Trophoblast cell (in vitro differentiated cells and primary cell): ENCODE data around the gene HRH3.

Experiments used
- DNase-seq, 2 donors: peaks; one replicate each; pipeline ENCODE4 v3.0.0-alpha.2; 2016
- H2AFZ ChIP-seq: 2 replicates; pipeline ENCODE4 v1.6.1; 2013; ENCODE audit warnings: low read length, moderate library complexity, mild to moderate bottlenecking; ENCODE audit not compliant: insufficient read depth, poor library complexity
- H2AK5ac ChIP-seq: 2 replicates; pipeline ENCODE4 v1.6.1; 2013; ENCODE audit warnings: mild to moderate bottlenecking, low read length
- H2BK120ac ChIP-seq: 2 replicates; pipeline ENCODE4 v1.6.1; 2013; ENCODE audit warnings: low read length, mild to moderate bottlenecking, moderate library complexity; ENCODE audit not compliant: insufficient read depth, poor library complexity
- H2BK12ac ChIP-seq: 2 replicates; pipeline ENCODE4 v1.6.1; 2013; ENCODE audit warnings: mild to moderate bottlenecking, low read length, moderate library complexity
- H2BK5ac ChIP-seq: 2 replicates; pipeline ENCODE4 v1.6.1; 2013; ENCODE audit warnings: low read length, low read depth, moderate library complexity, mild to moderate bottlenecking; ENCODE audit not compliant: poor library complexity
- H3K14ac ChIP-seq: 2 replicates; pipeline ENCODE4 v1.6.1; 2013; ENCODE audit warnings: mild to moderate bottlenecking, low read length
- H3K18ac ChIP-seq: 2 replicates; pipeline ENCODE4 v1.6.1; 2013; ENCODE audit warnings: mild to moderate bottlenecking, low read length
- H3K23ac ChIP-seq: 2 replicates; pipeline ENCODE4 v1.6.1; 2013; ENCODE audit warnings: low read length
- H3K27ac ChIP-seq: 2 replicates; pipeline ENCODE4 v1.5.1; 2013; ENCODE audit warnings: low read depth, mild to moderate bottlenecking, inconsistent platforms, low read length, moderate library complexity
- H3K27me3 ChIP-seq: 2 replicates; pipeline ENCODE4 v1.6.1; 2013; ENCODE audit warnings: inconsistent platforms, mild to moderate bottlenecking, low read length, moderate library complexity; ENCODE audit not compliant: insufficient read depth
- H3K36me3 ChIP-seq, 2 experiments: 1 replicate in 1 of 2; 2 replicates in 1 of 2; pipeline ENCODE4 v1.6.1; 2013; ENCODE audit warnings: low read length in 2 of 2, mild to moderate bottlenecking in 2 of 2, moderate library complexity in 1 of 2; ENCODE audit not compliant: insufficient read depth in 2 of 2, control insufficient read depth in 1 of 2
- H3K4ac ChIP-seq: 2 replicates; pipeline ENCODE4 v1.6.1; 2013; ENCODE audit warnings: low read depth, mild to moderate bottlenecking, low read length, moderate library complexity
- H3K4me1 ChIP-seq, 2 experiments: 1 replicate in 1 of 2; 2 replicates in 1 of 2; pipeline ENCODE4 v1.6.1; 2013; ENCODE audit warnings: low read length in 2 of 2, mild to moderate bottlenecking in 2 of 2, moderate library complexity in 1 of 2; ENCODE audit not compliant: insufficient read depth in 2 of 2, control insufficient read depth in 1 of 2
- H3K4me2 ChIP-seq: 2 replicates; pipeline ENCODE4 v1.6.1; 2013; ENCODE audit warnings: inconsistent platforms, mild to moderate bottlenecking, low read length, moderate library complexity
- H3K4me3 ChIP-seq: 2 replicates; pipeline ENCODE4 v1.5.1; 2013; ENCODE audit warnings: mild to moderate bottlenecking, low read depth, low read length, inconsistent platforms
- H3K79me1 ChIP-seq: one replicate; pipeline ENCODE4 v1.6.1; 2013; ENCODE audit warnings: low read length
- H3K79me2 ChIP-seq: 2 replicates; pipeline ENCODE4 v1.6.1; 2013; ENCODE audit warnings: low read length, mild to moderate bottlenecking; ENCODE audit not compliant: control insufficient read depth, insufficient read depth, poor library complexity
- H3K9ac ChIP-seq: 2 replicates; pipeline ENCODE4 v1.6.1; 2013; ENCODE audit warnings: mild to moderate bottlenecking, low read length
- H3K9me3 ChIP-seq: 2 replicates; pipeline ENCODE4 v1.6.1; 2013; ENCODE audit warnings: low read depth, mild to moderate bottlenecking, control low read depth, inconsistent platforms, low read length; ENCODE audit not compliant: insufficient read depth
- H4K12ac ChIP-seq: 2 replicates; pipeline ENCODE4 v1.6.1; 2013; ENCODE audit warnings: low read depth, mild to moderate bottlenecking, low read length, moderate library complexity
- H4K8ac ChIP-seq: 2 replicates; pipeline ENCODE4 v1.6.1; 2013; ENCODE audit warnings: low read depth, mild to moderate bottlenecking, low read length, moderate library complexity
- H4K91ac ChIP-seq: one replicate; pipeline ENCODE4 v1.6.1; 2013; ENCODE audit warnings: low read depth, mild to moderate bottlenecking, low read length, moderate library complexity
- WGBS: extraction: QIAGEN DNeasy Blood & Tissue Kit; methylation state at CpG from one replicate; pipeline ENCODE4 v1.1.7; 2013; ENCODE audit warnings: missing lambda C conversion rate; ENCODE audit not compliant: insufficient read length, insufficient coverage; ENCODE audit errors: extremely low coverage; 5-methylcytosine and 5-hydroxymethylcytosine counted together

Gene HRH3

GRCh38 chr20:62182469-62183425 is 37.3 kb downstream of the HRH3 start, which contains the start of gene MTG2:
MTG2 (plus strand) TSS chr20:62183028; CDS start chr20:62193421, 10,393 bp downstream.
- Histone ChIP-seq H3K4me2 (peak within 1 kb of the TSS; percentile 94), H4K8ac (peak within 1 kb of the TSS; percentile 94)
- WGBS, result no CpG with 5 or more reads among the region's 96 CpGs

GRCh38 chr20:62181808-62182207 is 38.3 kb downstream of the HRH3 start:
- DNase-seq, result no peak
- no peak overlapping the region for H3K27ac ChIP-seq
- H2BK120ac ChIP-seq, result no peak overlapping the region
- H3K79me1 ChIP-seq, result peaks cover 6% of the 10 kb centered on the region
- H3K4me3 ChIP-seq, result no peak overlapping the region
- H3K27me3 ChIP-seq, result no peaks in the 10 kb centered on the region
- H4K8ac ChIP-seq, result no peak overlapping the region
- peaks cover 7% of the 10 kb centered on the region for H3K79me2 ChIP-seq
- H3K4me2 ChIP-seq, result peak overlapping the region; percentile 29
- no peak overlapping the region for H3K18ac ChIP-seq
- H3K4me1 ChIP-seq, result peaks cover 3 to 6% of the 10 kb centered on the region in 2 experiments
- H2BK5ac ChIP-seq, result no peak overlapping the region
- H2BK12ac ChIP-seq, result no peak overlapping the region
- no peak overlapping the region for H3K9ac ChIP-seq
- H3K14ac ChIP-seq, result no peak overlapping the region
- H2AFZ ChIP-seq, result no peak overlapping the region
- H3K4ac ChIP-seq, result no peak overlapping the region
- no peak overlapping the region for H4K12ac ChIP-seq
- peaks cover 18 to 23% of the 10 kb centered on the region in 2 experiments for H3K36me3 ChIP-seq
- no peak overlapping the region for H2AK5ac ChIP-seq
- no peaks in the 10 kb centered on the region for H3K9me3 ChIP-seq
- no peak overlapping the region for H4K91ac ChIP-seq
- no peak overlapping the region for H3K23ac ChIP-seq
- WGBS, result no CpG with 5 or more reads among the region's 2 CpGs

More at GRCh38 chr20:62182469-62183425, 37.3 kb downstream of the HRH3 start, which contains the start of gene MTG2:
- H3K23ac ChIP-seq, result no peak within 1 kb of the TSS
- peak within 1 kb of the TSS; percentile 98 for H3K9ac ChIP-seq
- peaks cover 6% of the 10 kb centered on the region for H3K79me1 ChIP-seq
- peak within 1 kb of the TSS; percentile 85 for H3K14ac ChIP-seq
- peaks cover 11 to 14% of the 10 kb centered on the region in 2 experiments for H3K36me3 ChIP-seq
- no peak within 1 kb of the TSS for H2BK12ac ChIP-seq
- H3K18ac ChIP-seq, result peak within 1 kb of the TSS; percentile 80
- peaks cover 3 to 8% of the 10 kb centered on the region in 2 experiments for H3K4me1 ChIP-seq
- peak within 1 kb of the TSS; percentile 96 for H3K4me3 ChIP-seq
- H3K4ac ChIP-seq, result peak within 1 kb of the TSS; percentile 82
- peak within 1 kb of the TSS; percentile 75 for H4K12ac ChIP-seq
- peak; percentile 98 to 99 for DNase-seq
- peaks cover 7% of the 10 kb centered on the region for H3K79me2 ChIP-seq
- H2BK5ac ChIP-seq, result peak within 1 kb of the TSS; percentile 74
- peak within 1 kb of the TSS; percentile 88 for H4K91ac ChIP-seq
- peak within 1 kb of the TSS; percentile 53 for H2BK120ac ChIP-seq
- no peaks in the 10 kb centered on the region for H3K9me3 ChIP-seq
- peak within 1 kb of the TSS; percentile 79 for H2AK5ac ChIP-seq
- H3K27me3 ChIP-seq, result no peaks in the 10 kb centered on the region
- peak within 1 kb of the TSS; percentile 45 for H3K27ac ChIP-seq
- peak within 1 kb of the TSS; percentile 77 for H2AFZ ChIP-seq

DNA sequence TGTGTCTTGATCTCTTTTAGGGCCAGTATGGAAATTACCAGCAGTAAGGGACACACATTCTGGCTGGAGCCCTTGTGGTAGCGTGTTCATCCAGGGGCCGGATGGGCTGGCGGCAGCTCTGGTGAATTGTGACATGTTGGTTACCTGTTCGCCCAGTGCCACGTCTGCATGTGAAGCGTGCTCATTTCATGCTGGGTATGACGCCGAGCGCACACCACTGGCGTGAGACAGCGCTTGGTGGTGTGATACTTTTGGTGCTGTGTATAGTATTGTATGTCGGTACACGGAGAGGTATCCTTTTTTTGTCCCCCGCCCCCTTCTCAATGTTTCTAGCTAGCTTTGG is 40.9 kb downstream of the HRH3 start:
- no peak for DNase-seq
- peaks cover 7% of the 10 kb centered on the region for H3K79me2 ChIP-seq
- H3K18ac ChIP-seq, result no peak overlapping the region
- no peak overlapping the region for H3K4me2 ChIP-seq
- no peak overlapping the region for H4K8ac ChIP-seq
- no peak overlapping the region for H2AFZ ChIP-seq
- H2BK120ac ChIP-seq, result no peak overlapping the region
- H2BK5ac ChIP-seq, result no peak overlapping the region
- H3K4me1 ChIP-seq, result peaks cover 3 to 5% of the 10 kb centered on the region in 2 experiments
- no CpG with 5 or more reads among the region's 14 CpGs for WGBS
- H3K14ac ChIP-seq, result no peak overlapping the region
- H3K4me3 ChIP-seq, result no peak overlapping the region
- H3K27me3 ChIP-seq, result no peaks in the 10 kb centered on the region
- H3K79me1 ChIP-seq, result peaks cover 6% of the 10 kb centered on the region
- peaks cover 42 to 45% of the 10 kb centered on the region in 2 experiments for H3K36me3 ChIP-seq
- H3K23ac ChIP-seq, result no peak overlapping the region
- no peak overlapping the region for H4K12ac ChIP-seq
- no peak overlapping the region for H3K27ac ChIP-seq
- no peak overlapping the region for H3K9ac ChIP-seq
- no peak overlapping the region for H3K4ac ChIP-seq
- H4K91ac ChIP-seq, result no peak overlapping the region
- H2AK5ac ChIP-seq, result no peak overlapping the region
- peaks cover 1% of the 10 kb centered on the region for H3K9me3 ChIP-seq
- H2BK12ac ChIP-seq, result no peak overlapping the region

- H3K4me1 ChIP-seq, result peaks cover 0 to 2% of the 10 kb centered on the region in 2 experiments
- H3K27me3 ChIP-seq, result no peaks in the 10 kb centered on the region
- no peak overlapping the region for H3K18ac ChIP-seq
- peaks cover 6% of the 10 kb centered on the region for H3K79me1 ChIP-seq
- H2AFZ ChIP-seq, result no peak overlapping the region
- H2BK12ac ChIP-seq, result no peak overlapping the region
- H3K4ac ChIP-seq, result no peak overlapping the region
- H2BK5ac ChIP-seq, result no peak overlapping the region
- no peak overlapping the region for H3K27ac ChIP-seq
- H3K9ac ChIP-seq, result no peak overlapping the region
- peaks cover 1% of the 10 kb centered on the region for H3K9me3 ChIP-seq
- DNase-seq, result no peak
- H3K23ac ChIP-seq, result no peak overlapping the region
- no peak overlapping the region for H3K4me2 ChIP-seq
- H4K91ac ChIP-seq, result no peak overlapping the region
- no peak overlapping the region for H3K14ac ChIP-seq
- H4K12ac ChIP-seq, result no peak overlapping the region
- H2AK5ac ChIP-seq, result no peak overlapping the region
- WGBS, result no CpG with 5 or more reads among the region's 19 CpGs
- H4K8ac ChIP-seq, result no peak overlapping the region
- H2BK120ac ChIP-seq, result no peak overlapping the region
- peaks cover 7% of the 10 kb centered on the region for H3K79me2 ChIP-seq
- H3K4me3 ChIP-seq, result no peak overlapping the region
- H3K36me3 ChIP-seq, result peaks cover 46 to 51% of the 10 kb centered on the region in 2 experiments
Measured at GRCh38 chr20:62178316-62179161, 41.5 kb downstream of the HRH3 start.
